ENCODE measurements around the gene TESK1.

GRCh38 chr9:35658968-35659220 lies 53.8 kb downstream of the TESK1 start:
- TF ChIP-seq EZH2phosphoT487 (IDR thresholded peaks at IDR 0.05; ENCODE audit: insufficient read depth, low read depth), result no peak
- no peak for TF ChIP-seq EZH2 (IDR thresholded peaks at IDR 0.05; ENCODE audit: insufficient read depth, poor library complexity, severe bottlenecking)

Measured in GM23248 (cell line).